K562 (cell line): ENCODE data around the gene HPCAL1. TPM values are rescaled to one million over a fixed set of nuclear protein-coding genes. Genes with fewer than 3 reads are reported as not detected.

Experiments used
- BCL6 ChIP-seq: fragments of 250-450 bp; sonication (Bioruptor Pico); IDR thresholded peaks from 2 replicates; pipeline ENCODE4 v1.4.0; 2020
- ERF ChIP-seq: fragments of 450-650 bp; formaldehyde crosslinking; IDR thresholded peaks from 2 replicates; pipeline ENCODE4 v1.4.0; 2020; ENCODE audit warnings: mild to moderate bottlenecking, mixed read lengths
- HMGXB4 ChIP-seq: sonication (generic); formaldehyde crosslinking; IDR thresholded peaks from 2 replicates; pipeline ENCODE4 v1.8.1; 2023; ENCODE audit warnings: mild to moderate bottlenecking, missing genetic modification reagents
- KLF6 ChIP-seq: fragments of 250-450 bp; sonication (Bioruptor Pico); IDR thresholded peaks from 2 replicates; pipeline ENCODE4 v1.4.0; 2020; ENCODE audit warnings: mild to moderate bottlenecking, moderate library complexity, borderline replicate concordance
- LEF1 ChIP-seq: fragments of 450-650 bp; IDR thresholded peaks from 2 replicates; pipeline ENCODE4 v1.6.1; 2016; ENCODE audit warnings: mild to moderate bottlenecking
- MYNN ChIP-seq, 2 experiments: sonication (generic); formaldehyde crosslinking in 1 of 2; IDR thresholded peaks; 2 replicates each; pipeline versions ENCODE4 v1.5.0 to v1.6.1; 2016 to 2020; ENCODE audit warnings: antibody characterized with exemption in 1 of 2, missing genetic modification reagents in 1 of 2
- NEUROD1 ChIP-seq: fragments of 150-350 bp; IDR thresholded peaks from 2 replicates; pipeline ENCODE4 v1.6.1; 2014; ENCODE audit warnings: borderline replicate concordance, low read length, low read depth; ENCODE audit not compliant: partially characterized antibody
- NR2C1 ChIP-seq, 2 experiments: fragments of 450-650 bp; IDR thresholded peaks; 2 replicates each; pipeline ENCODE4 v1.6.1; 2017; ENCODE audit warnings: mild to moderate bottlenecking in 2 of 2, antibody characterized with exemption in 1 of 2, inconsistent platforms in 1 of 2, missing compliant biosample characterization in 1 of 2, missing genetic modification characterization in 1 of 2
- NR3C1 ChIP-seq: sonication (generic); formaldehyde crosslinking; IDR thresholded peaks from 2 replicates; pipeline ENCODE4 v1.8.1; 2022; ENCODE audit warnings: missing genetic modification reagents
- NR4A1 ChIP-seq, 2 experiments: fragments of 250-450 bp in 1 of 2; fragments of 450-650 bp in 1 of 2; sonication (Bioruptor Pico) in 1 of 2; IDR thresholded peaks; 2 replicates each; pipeline versions ENCODE4 v1.4.0 to v1.6.1; 2016 to 2020; ENCODE audit warnings: mild to moderate bottlenecking in 2 of 2, missing compliant biosample characterization in 1 of 2, missing genetic modification characterization in 1 of 2, moderate library complexity in 1 of 2
- PBX2 ChIP-seq, 2 experiments: IDR thresholded peaks in 1 of 2; conservative IDR thresholded peaks in 1 of 2; 2 replicates each; pipeline ENCODE4 v1.6.1; 2016; ENCODE audit warnings: low read depth in 2 of 2, mild to moderate bottlenecking in 1 of 2, missing compliant biosample characterization in 1 of 2, missing genetic modification characterization in 1 of 2, moderate library complexity in 1 of 2
- PREB ChIP-seq: sonication (generic); formaldehyde crosslinking; IDR thresholded peaks from 2 replicates; pipeline ENCODE4 v1.8.1; 2023; ENCODE audit warnings: mild to moderate bottlenecking, missing genetic modification reagents
- TCF3 ChIP-seq: sonication (generic); formaldehyde crosslinking; IDR thresholded peaks from 2 replicates; pipeline ENCODE4 v1.4.0; 2020; ENCODE audit warnings: mild to moderate bottlenecking, missing genetic modification reagents
- VEZF1 ChIP-seq: fragments of 200-800 bp; sonication (Bioruptor generic); IDR thresholded peaks from 2 replicates; pipeline ENCODE4 v1.6.1; 2017; ENCODE audit warnings: missing genetic modification characterization, missing compliant biosample characterization
- YBX1 ChIP-seq: fragments of 450-650 bp; IDR thresholded peaks from 2 replicates; pipeline ENCODE4 v1.7.1; 2016; ENCODE audit warnings: mild to moderate bottlenecking
- ZNF324 ChIP-seq: fragments of 250-450 bp; sonication (Bioruptor Pico); IDR thresholded peaks from 2 replicates; pipeline ENCODE4 v1.4.0; 2020; ENCODE audit warnings: mild to moderate bottlenecking
- polyA plus RNA-seq, 8 experiments: library from polyadenylated mRNA; depleted of rRNA in 4 of 8; stranded (reverse) in 5 of 8; unstranded in 3 of 8; fragments of >200 nt; fragmentation: Nextera tagmentation in 2 of 8; fragmentation: Illumina TruSeq in 1 of 8; extraction: Ambion mirVana in 2 of 8; extraction: Trizol in 1 of 8; gene quantifications; 2 replicates each; pipeline versions ENCODE4 v1.2.1 to v1.2.3, GENCODE V29; 2011 to 2014; ENCODE audit warnings: inconsistent platforms in 1 of 8, missing spikeins in 1 of 8
- total RNA-seq, 7 experiments: library from RNA; depleted of rRNA in 6 of 7; stranded (reverse); fragments of >200 nt in 6 of 7; fragmentation: Illumina TruSeq in 2 of 7; extraction: Trizol in 2 of 7; gene quantifications; 2 replicates each; pipeline versions ENCODE4 v1.2.1 to v1.2.3, GENCODE V29; 2011 to 2021; ENCODE audit warnings: low replicate concordance in 1 of 7

The HPCAL1 gene
- total and polyA plus RNA-seq, 9 of the 15 experiments (the other 6 are each of a cell fraction or from before 2014, with no cell fraction given) = 2.7 to 65.5 (median 23.9) TPM

GRCh38 chr2:10278029-10278762 is 24.5 kb upstream of the HPCAL1 start (continued):
- TF ChIP-seq PBX2 (CRISPR knock-in tag; IDR thresholded peaks at IDR 0.05; ENCODE audit: low read depth) (no peak), PBX2 (tag; conservative IDR thresholded peaks at IDR 0.05; ENCODE audit: low read depth) (peak; percentile 62; the same call in 1 of the 2 replicates), NR3C1 (no peak), TCF3 (CRISPR knock-in tag) (0 out of 2 replicates have a peak, but pooled peaks have one; percentile 46), ZNF324 (CRISPR knock-in tag) (peak; percentile 44; the same call in 1 of the 2 replicates), PREB (no peak), VEZF1 (CRISPR knock-in tag) (peak; percentile 72), NR4A1 (CRISPR knock-in tag; IDR thresholded peaks at IDR 0.05) (peak; percentile 86; the same call in 1 of the 2 replicates), NR4A1 (tag; IDR thresholded peaks at IDR 0.05) (peak; percentile 78; the same call in 1 of the 2 replicates), HMGXB4 (CRISPR knock-in tag) (no peak), ERF (peak; percentile 67; the same call in 1 of the 2 replicates), NR2C1 (IDR thresholded peaks at IDR 0.05) (no peak), NR2C1 (tag; IDR thresholded peaks at IDR 0.05) (peak; percentile 62; the same call in 1 of the 2 replicates), BCL6 (CRISPR knock-in tag) (0 out of 2 replicates have a peak, but pooled peaks have one; percentile 31), MYNN (IDR thresholded peaks at IDR 0.05) (no peak), MYNN (CRISPR knock-in tag; IDR thresholded peaks at IDR 0.05) (no peak), LEF1 (peak; percentile 37; the same call in 1 of the 2 replicates), YBX1 (no peak), NEUROD1 (peak; percentile 54), KLF6 (peak; percentile 62; the same call in 1 of the 2 replicates)
